ENCODE results near the gene TRMU. TPM values are rescaled to one million over a fixed set of nuclear protein-coding genes. Genes with fewer than 3 reads are reported as not detected.

TRMU gene
- total RNA-seq, 1 experiment from 2014 or later, result 45.2 TPM

DNA sequence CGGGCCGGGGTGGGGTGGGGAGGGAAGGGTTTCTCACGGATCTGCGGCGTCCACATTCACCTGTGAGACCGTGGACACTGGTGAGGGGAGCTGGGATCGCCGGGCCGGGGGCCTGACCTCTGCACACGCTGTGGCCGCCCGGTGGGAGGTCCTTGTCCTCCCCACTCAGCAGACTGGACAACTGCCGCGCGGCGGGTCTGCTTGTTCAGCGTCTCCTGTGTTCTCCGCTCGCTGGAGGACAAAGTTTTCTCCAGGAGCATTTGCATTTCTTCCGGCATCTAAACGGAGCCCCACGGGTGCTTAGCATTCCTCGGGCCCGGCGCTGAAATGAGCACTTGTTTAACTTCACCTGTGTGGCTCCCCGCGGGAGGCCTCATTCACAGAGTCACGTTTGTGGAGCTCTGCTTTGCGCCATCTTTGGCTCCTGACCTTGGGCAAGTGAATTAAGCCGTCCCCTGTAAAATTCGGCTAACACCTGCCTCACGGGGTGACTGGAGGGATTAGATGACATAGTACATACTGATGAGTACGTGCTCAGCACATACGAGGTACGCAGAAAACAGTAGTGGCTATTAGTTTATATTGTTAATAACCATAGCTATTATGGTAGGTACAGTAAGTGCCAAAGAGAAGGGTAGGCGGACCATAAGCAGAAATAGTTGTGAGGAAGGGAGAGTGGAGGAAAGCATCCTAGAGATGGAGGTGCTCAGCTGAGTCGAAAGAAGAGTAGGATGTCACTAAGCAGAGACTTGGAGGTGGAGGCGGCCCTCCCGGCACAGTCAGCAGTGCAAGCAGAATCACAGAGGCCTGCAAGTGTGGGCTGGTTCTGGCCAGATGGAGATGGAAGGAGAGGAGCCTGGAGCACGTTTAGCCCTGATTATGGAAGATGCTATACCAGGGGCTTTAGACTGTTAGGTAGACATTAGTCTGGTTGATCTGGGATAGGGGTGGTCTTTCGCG is 885 bp downstream of the TRMU start:
- peak; percentile 15 for DNase-seq (ENCODE audit: low read depth)

DNA sequence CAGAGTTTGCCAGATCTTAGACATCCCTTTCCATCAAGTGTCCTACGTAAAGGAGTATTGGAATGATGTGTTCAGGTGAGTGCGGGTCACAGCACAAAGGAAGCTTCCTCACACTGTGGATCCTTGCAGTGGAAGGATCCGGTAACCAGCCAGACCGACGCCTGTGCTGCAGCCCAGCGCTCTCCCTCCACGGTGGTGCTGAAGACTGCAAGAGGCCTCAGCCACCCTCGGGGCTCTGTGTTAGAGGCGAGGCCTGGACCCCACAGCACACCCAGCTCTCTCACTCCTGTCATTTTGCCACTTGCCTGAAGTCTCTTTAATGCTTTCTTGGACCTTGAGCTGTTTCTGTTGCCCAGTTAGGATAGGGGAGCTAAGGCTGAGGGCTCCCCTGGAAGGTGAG is 2.4 kb downstream of the TRMU start:
- no peak for DNase-seq (ENCODE audit: low read depth)

DNA sequence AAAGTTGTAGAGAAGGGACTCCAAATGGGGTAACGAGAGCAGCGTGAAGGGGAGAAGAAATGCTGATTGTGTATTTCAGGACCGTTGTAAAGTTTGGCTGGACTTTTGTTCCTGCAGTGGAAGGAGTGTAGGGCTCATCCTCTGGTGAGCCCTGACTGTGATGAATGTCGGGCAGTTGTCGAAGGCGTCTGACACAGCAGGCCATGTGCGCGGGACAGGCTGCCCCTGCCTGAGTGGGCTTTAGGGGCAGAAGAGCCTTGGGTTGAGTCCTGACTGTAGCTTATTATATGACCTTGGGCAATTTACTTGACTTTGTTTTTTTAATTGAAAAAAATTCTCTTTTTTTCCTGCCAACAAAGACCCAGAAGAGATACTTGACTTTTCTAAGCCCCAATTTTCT is 3.1 kb downstream of the TRMU start:
- DNase-seq (ENCODE audit: low read depth), result no peak

DNA sequence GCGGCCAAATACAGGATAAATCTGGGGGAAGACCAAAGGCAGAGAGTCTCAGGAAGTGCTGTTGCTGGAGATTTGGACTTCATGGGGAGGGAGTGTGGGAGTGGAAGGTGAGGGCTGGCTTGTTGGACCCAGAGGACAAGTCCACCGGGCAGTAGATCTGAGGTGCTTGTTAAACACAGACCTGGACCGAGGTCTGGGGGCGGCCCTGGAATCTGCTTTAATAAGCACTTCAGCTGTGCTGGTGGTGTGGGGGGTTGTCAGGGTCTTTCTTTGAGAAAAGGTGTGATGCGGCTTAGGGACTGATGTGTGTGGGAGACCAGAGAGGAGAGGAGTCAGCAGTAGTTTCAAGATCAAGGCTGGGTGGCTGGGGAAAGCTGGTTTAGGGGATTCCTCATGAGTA is 4.4 kb downstream of the TRMU start:
- DNase-seq (ENCODE audit: low read depth), result no peak

DNA sequence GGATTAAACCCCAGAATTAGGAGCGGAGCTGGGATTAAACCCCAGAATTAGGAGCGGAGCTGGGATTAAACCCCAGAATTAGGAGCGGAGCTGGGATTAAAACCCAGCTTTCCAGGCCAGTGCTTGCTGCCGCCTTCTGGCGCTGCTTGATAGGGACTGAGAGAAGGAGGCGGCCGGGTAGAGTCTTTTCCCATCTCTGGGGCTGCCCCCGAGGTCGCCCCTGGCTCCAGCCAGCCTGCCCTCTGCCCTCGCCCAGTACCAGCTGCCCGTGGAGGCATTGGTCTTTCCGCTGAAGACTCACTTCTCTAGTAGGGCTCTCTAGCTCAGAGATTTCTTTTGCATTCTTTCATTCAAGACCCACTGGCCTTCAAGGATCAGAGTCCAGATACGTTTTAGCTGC is 5.2 kb downstream of the TRMU start:
- no peak for DNase-seq (ENCODE audit: low read depth)

DNA sequence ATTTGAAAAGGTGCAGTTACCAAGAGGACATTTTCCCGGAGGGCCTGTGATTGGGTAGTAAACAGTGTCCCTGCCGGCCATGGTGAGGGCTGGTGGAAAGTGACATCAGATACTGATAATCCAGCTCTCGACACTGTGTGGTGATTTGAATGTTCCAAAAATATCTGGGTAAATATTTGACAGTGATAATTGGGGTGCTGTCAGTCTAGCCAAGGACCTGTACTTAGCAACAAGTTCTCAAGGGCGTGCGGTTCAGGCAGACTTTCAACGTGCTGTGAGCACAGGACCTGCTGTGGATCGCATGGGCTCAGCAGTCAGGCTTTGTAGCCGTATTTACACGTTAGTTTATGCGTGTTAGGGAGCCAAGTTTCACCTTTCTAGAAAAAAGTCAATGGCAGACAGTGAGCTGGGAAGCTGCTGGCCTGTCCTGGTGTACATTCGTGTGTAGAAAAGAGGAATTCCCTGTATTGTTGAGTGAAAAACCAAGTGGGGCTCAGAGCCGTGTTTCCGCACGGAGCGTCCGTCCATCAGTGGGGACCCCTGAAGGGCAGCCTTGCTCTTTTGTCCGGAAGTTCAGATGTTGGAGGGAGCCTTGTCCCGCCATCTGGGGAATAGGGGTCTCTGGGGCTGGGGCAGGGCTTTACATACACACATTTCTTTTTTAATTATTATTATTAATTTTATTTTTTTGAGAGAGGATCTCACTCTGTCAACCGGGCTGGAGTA is 11.3 kb downstream of the TRMU start:
- DNase-seq (ENCODE audit: low read depth), result no peak

DNA sequence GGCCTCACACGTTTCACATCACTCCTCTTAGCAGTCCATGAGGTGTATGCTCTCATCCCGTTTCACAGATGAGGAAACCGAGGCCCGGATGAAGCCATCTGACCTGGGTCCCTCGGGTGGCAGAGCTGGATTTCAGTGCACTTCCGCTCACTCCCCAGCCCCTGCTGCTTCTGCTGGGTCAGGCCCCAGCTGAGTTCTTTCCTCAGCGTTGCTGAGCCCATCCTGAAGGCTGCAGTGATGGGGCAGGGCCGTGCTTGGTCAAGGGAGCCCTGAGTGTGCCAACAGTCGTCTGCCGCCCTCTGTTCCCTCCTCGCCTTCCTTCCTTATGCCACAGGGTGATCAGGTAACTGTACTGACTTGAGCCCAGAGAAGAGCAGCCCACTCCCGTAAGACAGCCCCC is 12.1 kb downstream of the TRMU start:
- DNase-seq (ENCODE audit: low read depth), result no peak

DNA sequence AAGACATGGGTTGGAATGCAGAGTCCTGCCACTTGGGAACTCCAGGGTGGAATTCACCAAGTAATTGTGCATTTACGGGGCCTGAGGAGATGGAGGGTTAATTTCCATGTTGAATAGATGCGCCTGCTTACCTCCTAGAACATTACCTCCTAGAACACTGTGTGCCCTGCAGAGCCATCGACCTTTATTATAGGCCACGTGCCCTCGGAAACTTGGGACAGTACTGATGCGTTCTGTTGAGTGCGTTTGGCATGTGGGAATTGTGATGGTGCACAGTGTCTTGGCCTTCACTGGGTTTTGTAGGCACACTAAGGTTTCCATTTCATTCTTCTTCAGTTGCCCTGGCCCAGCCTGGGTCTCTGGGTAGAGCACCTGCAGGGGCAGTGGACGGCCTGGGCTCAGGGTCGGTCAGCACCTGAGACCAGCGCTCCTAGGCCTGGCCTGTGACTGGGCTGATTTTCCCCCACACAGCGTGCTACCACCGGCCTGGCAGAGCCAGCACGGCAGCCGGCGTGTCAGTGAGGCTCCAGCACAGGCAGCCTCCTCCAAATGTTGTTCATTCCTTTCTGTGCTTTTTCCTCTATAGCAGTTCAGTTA is 12.7 kb downstream of the TRMU start:
- DNase-seq (ENCODE audit: low read depth), result no peak

DNA sequence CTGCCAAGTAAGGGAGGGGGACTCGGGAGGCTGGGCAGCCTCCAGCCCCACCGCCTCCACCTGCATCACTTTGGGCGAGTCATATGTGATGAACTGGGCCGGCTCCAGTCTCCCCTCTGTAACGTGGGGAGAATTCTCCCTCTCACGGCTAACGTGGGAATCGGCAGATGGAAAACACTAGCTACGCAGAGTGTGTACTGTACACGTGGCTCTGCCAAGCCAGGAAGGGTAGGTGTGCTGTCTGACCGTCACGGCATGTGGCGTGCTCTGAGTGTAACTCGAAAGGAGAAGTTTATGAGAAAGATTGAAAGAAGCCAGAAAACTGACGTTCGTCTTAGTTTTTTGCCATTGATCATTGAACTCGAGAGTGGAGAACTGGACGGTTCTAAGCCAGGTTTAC is 13.7 kb downstream of the TRMU start:
- no peak for DNase-seq (ENCODE audit: low read depth)

DNA sequence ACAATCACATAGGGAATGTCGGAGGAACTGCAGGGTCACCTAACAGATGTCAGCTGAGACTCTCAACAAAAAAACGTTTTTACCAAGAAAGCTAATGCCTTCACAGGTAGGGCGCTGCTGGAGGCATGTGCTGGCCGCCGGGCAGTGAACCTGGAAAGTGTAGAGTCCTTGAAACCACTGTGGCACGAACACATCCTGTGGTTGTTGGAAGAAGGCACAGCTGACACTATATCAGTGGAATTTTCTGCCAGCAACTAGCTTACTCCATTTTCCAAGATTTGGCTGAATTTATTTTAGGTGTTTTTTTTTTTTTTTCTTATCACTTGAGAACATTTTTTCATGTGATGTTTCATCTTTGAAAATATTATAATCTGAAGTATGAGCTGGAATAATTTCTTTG is 14.2 kb downstream of the TRMU start:
- DNase-seq (ENCODE audit: low read depth), result no peak

DNA sequence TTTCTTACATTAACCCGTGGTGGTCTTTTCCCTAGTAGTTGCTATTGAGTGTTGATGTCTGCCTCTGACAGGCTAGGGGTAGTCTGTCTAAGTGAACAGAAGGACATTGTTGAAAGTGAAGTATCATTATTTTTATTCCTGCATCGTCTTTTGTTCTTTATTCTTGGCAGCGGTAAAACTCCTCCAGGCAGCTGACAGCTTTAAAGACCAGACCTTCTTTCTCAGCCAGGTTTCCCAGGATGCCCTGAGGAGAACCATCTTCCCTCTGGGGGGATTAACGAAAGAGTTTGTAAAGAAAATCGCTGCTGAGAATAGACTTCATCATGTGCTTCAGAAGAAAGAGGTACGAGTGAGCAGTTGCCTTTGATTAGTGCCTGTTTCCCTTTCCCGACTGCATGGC is 14.6 kb downstream of the TRMU start:
- DNase-seq (ENCODE audit: low read depth), result no peak

DNA sequence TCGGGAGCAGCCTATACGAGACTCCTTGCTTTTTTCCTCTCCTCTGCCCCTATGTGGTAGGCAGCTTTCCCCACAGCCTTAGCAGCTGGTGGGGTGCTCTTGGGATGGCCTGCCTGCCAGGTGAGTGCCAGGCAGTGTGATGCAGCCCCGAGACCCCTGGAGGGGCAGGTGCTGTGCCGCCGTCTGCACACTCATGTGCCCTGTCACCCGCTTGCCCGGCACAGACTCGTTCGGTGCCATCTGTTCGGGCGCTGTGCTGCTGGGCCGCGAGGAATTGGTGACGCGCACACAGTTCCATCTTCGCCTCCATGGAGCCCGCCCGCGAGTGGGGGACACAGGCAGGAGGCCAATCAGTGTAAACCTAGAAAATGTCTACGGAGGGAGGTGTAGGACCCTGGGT is 15.1 kb downstream of the TRMU start:
- no peak for DNase-seq (ENCODE audit: low read depth)

DNA sequence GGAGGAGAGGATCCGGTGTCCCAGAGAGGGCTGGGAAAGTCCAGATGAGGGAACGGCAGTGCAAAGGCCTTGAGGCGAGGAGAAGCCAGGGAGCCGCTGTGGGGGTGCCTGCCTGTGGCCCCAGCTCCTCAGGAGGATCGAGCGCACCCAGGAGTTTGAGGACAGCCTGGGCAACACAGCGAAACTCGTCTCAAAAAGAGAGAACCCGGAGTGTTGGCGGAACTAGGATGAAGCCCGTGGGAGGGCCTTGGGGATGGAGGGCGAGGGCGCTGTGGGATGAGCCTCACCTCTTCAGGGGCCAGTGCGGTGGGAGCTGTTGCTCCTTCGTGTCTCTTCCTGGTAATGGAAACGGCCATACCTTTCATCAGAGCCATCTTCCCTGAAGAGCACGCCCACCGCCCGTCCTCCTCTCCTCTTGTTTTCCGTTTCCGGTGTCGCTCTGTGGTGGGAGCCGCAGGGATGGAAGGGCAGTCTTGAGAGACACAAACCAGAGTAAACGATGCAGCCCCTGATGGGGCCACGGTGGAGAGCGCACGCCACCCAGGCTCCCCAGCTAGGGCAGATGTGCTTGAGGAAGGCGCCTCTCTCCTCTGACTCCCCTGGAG is 15.7 kb downstream of the TRMU start:
- no peak for DNase-seq (ENCODE audit: low read depth)

DNA sequence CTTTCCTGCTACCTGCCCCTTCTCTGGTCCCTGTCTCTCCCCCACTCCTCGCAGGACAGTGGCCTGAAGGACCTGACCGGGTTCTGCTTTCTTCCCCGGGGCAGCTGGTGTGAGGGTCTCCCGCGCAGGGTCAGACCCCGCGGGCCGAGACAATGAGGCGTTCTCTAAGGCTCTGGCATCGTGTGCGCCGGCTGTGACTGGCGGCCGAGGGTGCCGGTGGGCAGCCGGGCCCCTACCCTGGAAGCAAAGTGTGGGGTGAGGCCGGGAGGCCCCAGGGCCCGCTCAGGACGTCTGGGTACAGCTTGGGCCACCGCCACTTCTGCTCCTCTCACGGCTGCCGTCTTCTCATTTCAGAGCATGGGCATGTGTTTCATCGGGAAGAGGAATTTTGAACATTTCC is 16.3 kb downstream of the TRMU start:
- DNase-seq (ENCODE audit: low read depth), result no peak

DNA sequence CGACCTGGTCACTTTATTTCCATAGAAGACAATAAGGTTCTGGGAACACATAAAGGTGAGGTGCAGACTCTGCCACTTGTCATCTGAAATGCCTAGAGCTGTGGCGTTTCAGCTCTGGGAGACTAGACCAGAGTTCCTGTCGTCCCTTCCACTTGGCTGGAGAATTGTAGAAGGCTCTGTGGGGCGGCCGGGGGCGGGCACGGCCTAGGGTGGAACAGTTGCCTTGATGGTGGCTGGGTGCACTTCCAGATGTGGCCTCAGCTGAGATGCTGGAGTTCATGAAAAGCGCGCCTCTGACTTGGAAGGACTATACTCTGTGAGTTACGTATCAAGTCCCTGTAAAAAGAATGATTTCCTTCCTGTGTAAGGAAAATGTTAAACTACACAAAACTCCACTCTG is 16.8 kb downstream of the TRMU start:
- DNase-seq (ENCODE audit: low read depth), result no peak

DNA sequence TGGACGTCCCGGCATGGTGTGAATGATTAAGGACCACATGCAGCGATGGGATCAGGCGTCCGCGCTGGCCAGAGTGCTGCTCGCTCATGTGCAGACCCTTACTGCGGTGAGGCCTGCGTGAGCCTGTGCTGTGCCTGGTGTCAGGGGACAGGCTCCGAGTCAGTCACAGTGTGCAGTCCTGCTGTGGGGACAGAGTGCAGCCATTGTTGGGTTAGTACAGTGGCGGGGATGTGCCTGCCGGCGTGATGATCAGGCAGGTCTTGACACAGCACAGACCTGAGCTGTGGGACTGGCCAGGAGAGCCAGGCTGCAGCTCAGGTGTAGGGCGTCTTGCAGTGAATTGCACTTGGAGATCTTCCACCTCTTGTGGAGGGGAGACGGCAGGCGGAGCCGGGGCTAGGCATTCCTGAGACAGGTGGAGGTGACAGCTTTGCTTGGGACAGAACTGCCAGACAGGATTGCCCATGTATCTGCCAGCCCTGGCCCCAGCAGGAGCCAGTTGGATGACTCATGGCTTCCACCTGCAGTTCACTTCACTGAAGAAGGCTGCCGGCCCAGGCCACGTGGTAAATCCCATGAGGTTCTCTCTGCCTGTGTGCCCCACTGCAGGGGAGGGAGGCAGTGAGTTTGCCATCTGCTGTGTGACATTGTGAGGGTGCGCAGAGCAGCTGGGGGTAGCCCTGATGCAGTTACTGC is 17.3 kb downstream of the TRMU start:
- DNase-seq (ENCODE audit: low read depth), result peak; percentile 66

DNA sequence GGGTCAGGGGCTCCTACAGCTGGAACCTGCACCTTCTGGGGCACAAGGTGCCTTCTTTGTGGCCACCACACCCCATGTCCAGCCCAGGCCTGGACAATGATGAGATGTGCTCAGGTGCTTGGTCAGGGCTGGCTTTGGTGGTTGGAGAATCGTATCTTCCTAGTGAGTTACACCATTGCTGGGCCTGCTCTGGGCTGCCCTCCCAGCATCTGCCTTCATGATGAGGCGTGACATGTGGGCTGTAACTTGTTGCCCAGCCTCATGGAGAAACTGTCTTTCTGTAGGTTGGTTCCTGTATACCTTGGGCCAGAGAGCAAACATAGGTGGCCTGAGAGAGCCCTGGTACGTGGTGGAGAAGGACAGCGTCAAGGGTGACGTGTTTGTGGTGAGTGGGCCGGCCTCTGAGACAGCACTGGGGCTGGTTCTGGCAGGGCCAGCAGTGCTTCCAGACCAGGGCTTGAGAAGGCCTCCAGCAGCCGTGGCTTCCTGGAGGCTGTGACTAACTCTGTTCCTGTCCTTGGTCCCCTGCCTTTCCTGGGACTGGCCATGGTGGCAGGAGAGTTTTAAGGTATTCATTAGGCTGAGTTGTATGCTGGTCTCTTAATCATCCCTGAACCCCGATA is 18.1 kb downstream of the TRMU start:
- DNase-seq (ENCODE audit: low read depth), result no peak

DNA sequence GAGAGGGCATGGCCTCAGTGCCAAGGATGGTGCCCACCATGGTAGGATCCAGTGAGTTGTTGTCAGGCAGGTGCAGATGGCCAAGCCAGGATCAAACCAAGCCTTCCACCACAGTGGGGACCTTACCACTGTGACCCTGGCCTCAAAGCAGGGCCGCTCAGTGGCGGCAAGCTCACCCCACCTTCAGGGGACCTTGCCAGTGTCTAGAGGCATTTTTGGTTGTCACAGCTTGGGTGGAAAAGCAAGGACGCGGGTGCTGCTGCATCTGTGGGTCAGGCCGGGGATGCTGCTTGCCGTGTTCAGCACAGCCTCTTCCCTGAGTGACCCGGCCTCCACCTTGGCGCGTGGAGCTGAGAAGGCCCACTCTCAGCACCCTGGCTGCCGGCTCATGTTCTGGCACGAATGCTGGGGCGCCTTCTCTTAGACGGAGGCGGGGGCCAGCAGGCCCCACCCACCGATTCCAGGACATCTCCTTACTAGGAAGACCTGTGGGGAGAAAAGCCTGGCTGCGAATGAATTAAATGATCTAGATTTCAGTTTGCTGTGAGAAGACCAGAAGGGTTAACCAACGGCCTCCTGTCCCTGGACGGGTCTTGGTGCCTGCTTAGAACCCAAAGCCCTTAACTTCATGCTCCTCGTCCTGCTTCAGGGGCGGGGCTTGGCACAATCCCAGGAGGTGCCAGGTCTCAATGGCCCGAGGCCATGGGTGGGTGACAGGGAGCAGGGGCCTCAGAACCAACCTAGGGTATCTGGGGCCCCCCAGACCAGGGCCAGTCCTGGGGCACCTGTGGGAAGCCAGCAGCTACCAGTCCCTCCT is 18.9 kb downstream of the TRMU start:
- DNase-seq (ENCODE audit: low read depth), result no peak

DNA sequence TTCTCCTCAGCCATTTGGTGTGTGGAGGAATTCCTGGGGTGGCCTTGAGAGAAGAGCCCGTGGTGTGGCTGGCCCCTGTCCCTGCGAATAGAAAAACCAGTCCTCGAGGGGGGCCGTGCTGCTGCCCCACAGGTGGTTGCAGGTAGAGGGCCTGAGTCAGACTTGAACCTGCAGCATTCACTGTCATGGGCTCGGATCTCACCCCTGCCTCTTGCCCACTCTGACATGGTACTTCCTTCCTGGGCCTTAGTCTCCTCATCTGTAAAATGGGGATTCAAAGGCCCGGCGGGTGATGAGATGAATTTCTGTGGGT is 19.4 kb downstream of the TRMU start:
- DNase-seq (ENCODE audit: low read depth), result no peak

DNA sequence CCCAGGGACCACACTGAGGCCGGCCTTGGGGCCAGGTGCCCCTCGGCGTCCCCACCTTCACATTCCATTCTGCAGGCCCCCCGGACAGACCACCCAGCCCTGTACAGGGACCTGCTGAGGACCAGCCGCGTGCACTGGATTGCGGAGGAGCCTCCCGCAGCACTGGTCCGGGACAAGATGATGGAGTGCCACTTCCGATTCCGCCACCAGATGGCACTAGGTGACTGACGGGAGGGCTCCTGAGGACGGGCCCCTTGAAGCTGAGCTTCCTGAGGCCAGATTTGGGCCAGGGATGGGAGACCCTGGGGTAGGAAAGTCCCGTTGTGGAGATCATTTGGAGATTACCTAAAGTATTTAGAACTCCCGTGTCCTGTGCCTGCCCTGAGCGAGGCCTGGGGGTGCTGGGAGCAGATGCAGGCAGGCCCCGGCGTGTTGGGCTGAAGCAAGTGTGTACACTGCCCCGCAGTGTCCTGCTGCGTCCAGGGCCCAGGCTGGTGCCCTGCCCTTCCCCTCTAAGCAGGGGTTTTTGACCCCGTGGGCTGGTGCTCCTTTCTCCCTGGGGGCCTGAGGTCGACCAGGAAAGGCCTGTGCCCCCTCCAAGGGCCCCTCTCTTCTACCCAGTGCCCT is 20.0 kb downstream of the TRMU start:
- DNase-seq (ENCODE audit: low read depth), result peak; percentile 43
